ENCODE results near the gene TXK.

The TXK gene

GRCh38 chr4:48064349-48064748 lies 69.7 kb downstream of the TXK start:
- Histone ChIP-seq H3K79me2 (no peaks in the 10 kb centered on the region), H3K4me2 (ENCODE audit: low read length) (no peak overlapping the region), H3K27me3 (ENCODE audit: control insufficient read depth, insufficient read depth, low read length) (no peaks in the 10 kb centered on the region), H3K36me3 (ENCODE audit: control insufficient read depth, insufficient read depth, low read length) (no peaks in the 10 kb centered on the region), H2AFZ (no peak overlapping the region), H3K9ac (no peak overlapping the region), H3K9me3 (ENCODE audit: control insufficient read depth, low read length) (no peaks in the 10 kb centered on the region), H3K4me1 (no peaks in the 10 kb centered on the region), H3K27ac (no peak overlapping the region), H3K4me3 (ENCODE audit: low read depth, low read length) (no peak overlapping the region)
- no peak for TF ChIP-seq CTCF (IDR thresholded peaks at IDR 0.05)

- no peaks in the 10 kb centered on the region for H3K36me3 ChIP-seq (ENCODE audit: control insufficient read depth, insufficient read depth, low read length)
- H3K4me2 ChIP-seq (ENCODE audit: low read length): peak overlapping the region; percentile 34
- H3K79me2 ChIP-seq: no peaks in the 10 kb centered on the region
- H3K9me3 ChIP-seq (ENCODE audit: control insufficient read depth, low read length): no peaks in the 10 kb centered on the region
- no peak for TF ChIP-seq CTCF (IDR thresholded peaks at IDR 0.05)
- H3K4me3 ChIP-seq (ENCODE audit: low read depth, low read length): peak overlapping the region; percentile 28
- H2AFZ ChIP-seq: peak overlapping the region; percentile 64
- H3K9ac ChIP-seq: no peak overlapping the region
- H3K27ac ChIP-seq: peak overlapping the region; percentile 78
- H3K4me1 ChIP-seq: peaks cover 4% of the 10 kb centered on the region
- no peaks in the 10 kb centered on the region for H3K27me3 ChIP-seq (ENCODE audit: control insufficient read depth, insufficient read depth, low read length)
Observed at GRCh38 chr4:48058617-48059530, 75.2 kb downstream of the TXK start.

- H3K36me3 ChIP-seq (ENCODE audit: control insufficient read depth, insufficient read depth, low read length): no peaks in the 10 kb centered on the region
- no peak overlapping the region for H3K4me2 ChIP-seq (ENCODE audit: low read length)
- no peak overlapping the region for H3K27ac ChIP-seq
- no peaks in the 10 kb centered on the region for H3K9me3 ChIP-seq (ENCODE audit: control insufficient read depth, low read length)
- H2AFZ ChIP-seq: no peak overlapping the region
- H3K27me3 ChIP-seq (ENCODE audit: control insufficient read depth, insufficient read depth, low read length): no peaks in the 10 kb centered on the region
- no peaks in the 10 kb centered on the region for H3K79me2 ChIP-seq
- H3K9ac ChIP-seq: no peak overlapping the region
- no peaks in the 10 kb centered on the region for H3K4me1 ChIP-seq
- H3K4me3 ChIP-seq (ENCODE audit: low read depth, low read length): no peak overlapping the region
- TF ChIP-seq CTCF (IDR thresholded peaks at IDR 0.05): no peak
Observed at GRCh38 chr4:48051078-48051477, 83.0 kb downstream of the TXK start.

- H3K4me3 ChIP-seq (ENCODE audit: low read depth, low read length): no peak overlapping the region
- H3K9ac ChIP-seq: no peak overlapping the region
- H3K27me3 ChIP-seq (ENCODE audit: control insufficient read depth, insufficient read depth, low read length): no peaks in the 10 kb centered on the region
- no peak overlapping the region for H3K4me2 ChIP-seq (ENCODE audit: low read length)
- no peaks in the 10 kb centered on the region for H3K79me2 ChIP-seq
- H3K27ac ChIP-seq: no peak overlapping the region
- H2AFZ ChIP-seq: no peak overlapping the region
- no peaks in the 10 kb centered on the region for H3K4me1 ChIP-seq
- no peak for TF ChIP-seq CTCF (IDR thresholded peaks at IDR 0.05)
- no peaks in the 10 kb centered on the region for H3K9me3 ChIP-seq (ENCODE audit: control insufficient read depth, low read length)
- H3K36me3 ChIP-seq (ENCODE audit: control insufficient read depth, insufficient read depth, low read length): no peaks in the 10 kb centered on the region
Observed at GRCh38 chr4:48049483-48049882, 84.6 kb downstream of the TXK start.

DNA sequence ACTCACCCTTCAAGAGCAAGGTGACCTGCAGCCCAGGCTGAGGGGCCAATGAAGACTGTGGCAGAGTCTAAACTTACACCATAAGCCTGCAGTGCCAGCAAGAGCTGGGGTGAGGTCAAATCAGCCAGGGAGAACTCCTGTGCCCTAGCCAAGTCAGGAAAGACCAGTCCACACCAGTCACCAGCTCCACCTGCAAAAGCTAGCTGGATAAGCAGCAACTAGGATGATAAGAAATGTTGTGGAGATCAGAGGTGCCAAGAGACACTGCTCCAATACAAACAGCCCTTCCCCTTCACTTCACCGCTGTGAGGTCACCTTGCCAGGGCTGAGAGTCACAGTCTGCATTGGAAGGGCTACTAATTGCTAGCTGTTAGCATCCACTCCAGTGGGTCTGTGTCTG lies 86.2 kb downstream of the TXK start:
- Histone ChIP-seq H3K9ac (no peak overlapping the region), H3K79me2 (no peaks in the 10 kb centered on the region), H3K4me1 (peaks cover 4% of the 10 kb centered on the region), H3K36me3 (ENCODE audit: control insufficient read depth, insufficient read depth, low read length) (no peaks in the 10 kb centered on the region), H3K4me3 (ENCODE audit: low read depth, low read length) (no peak overlapping the region), H3K27ac (peak overlapping the region; percentile 17), H3K27me3 (ENCODE audit: control insufficient read depth, insufficient read depth, low read length) (no peaks in the 10 kb centered on the region), H2AFZ (peak overlapping the region; percentile 51), H3K4me2 (ENCODE audit: low read length) (no peak overlapping the region), H3K9me3 (ENCODE audit: control insufficient read depth, low read length) (no peaks in the 10 kb centered on the region)
- no peak for TF ChIP-seq CTCF (IDR thresholded peaks at IDR 0.05)

Measured in parathyroid adenoma (tissue), 2 donors.